HG03025 (cell line): ENCODE results near the gene PLSCR4.

Experiments
- ATAC-seq: cut with Tn5 transposase; IDR thresholded peaks from one replicate; pipeline ENCODE4 v1.9.1; 2021; ENCODE audit warnings: mild to moderate bottlenecking, moderate library complexity; ENCODE audit not compliant: unreplicated experiment, low FRiP score

The PLSCR4 gene

DNA sequence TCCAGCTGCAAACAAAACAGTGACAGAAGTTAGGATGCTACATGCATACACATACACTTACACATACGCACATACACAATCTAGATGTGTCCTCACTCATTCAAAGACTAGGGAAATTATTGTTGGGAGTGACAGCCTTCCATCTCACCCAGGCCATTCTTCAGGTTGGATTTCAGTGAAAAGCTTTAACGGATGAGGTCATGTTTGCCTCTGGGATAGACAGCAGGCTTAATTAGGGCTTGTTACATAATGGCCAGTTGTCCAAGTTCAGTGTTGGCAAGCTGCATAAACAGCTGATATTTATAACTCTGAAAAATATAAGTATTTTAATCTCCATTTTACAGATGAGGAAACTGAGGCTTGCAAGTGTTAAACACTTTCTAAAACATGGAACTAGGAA, 54.1 kb downstream of the PLSCR4 start:
- no peak for ATAC-seq

GRCh38 chr3:146195605-146196004, 55.3 kb downstream of the PLSCR4 start:
- ATAC-seq = no peak

- no peak for ATAC-seq
Observed at GRCh38 chr3:146195030-146195429, 55.9 kb downstream of the PLSCR4 start.

DNA sequence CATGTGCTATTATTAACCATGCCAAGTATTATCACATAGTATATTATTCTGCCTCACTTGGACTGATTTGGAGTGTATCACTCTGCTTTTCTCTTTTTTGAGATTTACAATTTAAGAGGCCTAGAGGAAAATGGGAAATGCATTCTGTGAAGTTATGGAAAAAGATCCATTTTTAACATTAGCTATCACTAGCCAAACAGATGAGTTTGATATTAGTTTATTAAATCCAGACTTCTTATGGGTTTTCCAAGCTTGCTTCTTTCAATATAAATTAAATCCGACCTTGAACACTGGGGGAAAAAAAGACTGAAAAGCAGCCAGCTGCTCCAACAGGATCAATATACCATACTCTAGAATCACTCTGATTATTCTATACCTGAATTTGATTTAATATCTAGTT, 59.9 kb downstream of the PLSCR4 start:
- ATAC-seq = no peak

DNA sequence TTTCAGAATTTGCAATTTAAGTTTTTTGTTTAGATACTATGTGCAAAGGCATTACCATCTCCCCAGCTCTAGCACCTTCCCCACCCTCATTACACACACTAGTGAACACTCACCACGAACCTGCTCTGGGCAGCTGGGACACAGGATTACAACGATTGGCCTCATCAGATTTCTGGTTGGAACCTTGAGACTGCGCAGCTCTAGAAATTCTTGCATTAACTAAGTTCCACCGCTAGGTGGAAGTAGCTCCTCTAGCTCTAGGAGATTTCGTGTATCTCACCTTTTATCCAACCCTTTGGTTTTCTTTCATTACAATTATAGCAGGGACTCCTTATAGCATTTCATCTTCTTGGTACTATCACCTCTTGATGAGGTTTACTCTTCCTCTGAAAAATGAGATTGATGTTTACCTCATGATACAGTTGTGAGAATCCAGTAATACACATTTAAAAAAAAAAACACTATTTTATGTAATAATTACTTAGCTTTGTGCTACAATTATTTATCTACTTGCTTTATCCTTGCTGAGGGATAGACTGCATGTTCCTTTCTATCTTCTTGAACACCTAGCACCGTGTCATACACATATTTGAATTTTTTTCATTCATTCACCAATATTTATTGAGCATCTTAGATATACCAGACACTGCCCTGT, 61.3 kb downstream of the PLSCR4 start:
- peak; percentile 96 for ATAC-seq

DNA sequence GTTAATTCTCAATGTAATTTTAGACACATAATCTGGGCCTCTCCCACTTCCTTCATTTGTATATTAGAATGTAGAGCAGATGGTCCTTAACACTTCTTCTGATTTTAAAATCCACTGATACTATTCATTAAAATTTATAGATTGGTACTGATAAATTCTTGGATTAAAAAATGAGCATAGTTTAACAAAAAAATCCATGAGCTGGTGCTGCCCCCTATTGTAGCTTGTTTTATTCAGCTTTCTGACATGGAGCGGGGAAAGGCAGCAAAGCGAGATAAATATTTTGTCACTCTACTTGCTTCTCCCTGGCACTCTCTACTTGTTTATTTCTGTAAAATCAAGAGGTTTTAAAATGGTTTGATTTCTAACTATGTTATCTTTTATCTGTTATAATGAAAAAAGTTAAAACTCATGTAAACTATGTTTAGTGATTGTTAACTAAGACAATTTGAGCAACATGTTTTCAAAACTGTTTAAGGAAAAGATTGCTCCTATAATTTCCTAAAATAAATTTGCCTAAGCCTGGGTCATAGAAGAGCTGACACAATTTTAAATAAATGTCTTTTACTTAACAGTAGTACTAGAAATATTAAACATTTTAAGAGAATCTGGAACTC, 63.5 kb downstream of the PLSCR4 start:
- ATAC-seq = no peak

- ATAC-seq = no peak
Observed at GRCh38 chr3:146184241-146185015, 66.5 kb downstream of the PLSCR4 start.

- no peak for ATAC-seq
Observed at GRCh38 chr3:146181216-146181615, 69.7 kb downstream of the PLSCR4 start.

DNA sequence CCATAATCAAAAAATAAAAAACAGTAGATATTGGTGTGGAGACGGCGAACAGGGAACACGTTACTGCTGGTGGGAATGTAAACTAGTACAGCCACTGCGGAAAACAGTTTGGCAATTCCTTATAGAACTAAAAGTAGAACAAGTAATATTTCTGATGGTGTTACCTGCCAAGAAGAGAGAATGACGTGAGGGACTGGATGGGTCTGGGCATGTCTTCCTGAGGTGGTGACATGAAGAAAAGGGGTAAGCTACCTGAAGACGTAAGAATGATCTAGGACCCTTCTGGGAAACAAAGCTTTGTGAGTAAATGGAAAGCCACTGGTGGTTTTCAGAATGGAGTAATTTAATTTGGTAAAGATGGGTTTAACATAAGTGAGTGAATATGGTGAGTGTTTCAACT, 70.5 kb downstream of the PLSCR4 start:
- no peak for ATAC-seq

DNA sequence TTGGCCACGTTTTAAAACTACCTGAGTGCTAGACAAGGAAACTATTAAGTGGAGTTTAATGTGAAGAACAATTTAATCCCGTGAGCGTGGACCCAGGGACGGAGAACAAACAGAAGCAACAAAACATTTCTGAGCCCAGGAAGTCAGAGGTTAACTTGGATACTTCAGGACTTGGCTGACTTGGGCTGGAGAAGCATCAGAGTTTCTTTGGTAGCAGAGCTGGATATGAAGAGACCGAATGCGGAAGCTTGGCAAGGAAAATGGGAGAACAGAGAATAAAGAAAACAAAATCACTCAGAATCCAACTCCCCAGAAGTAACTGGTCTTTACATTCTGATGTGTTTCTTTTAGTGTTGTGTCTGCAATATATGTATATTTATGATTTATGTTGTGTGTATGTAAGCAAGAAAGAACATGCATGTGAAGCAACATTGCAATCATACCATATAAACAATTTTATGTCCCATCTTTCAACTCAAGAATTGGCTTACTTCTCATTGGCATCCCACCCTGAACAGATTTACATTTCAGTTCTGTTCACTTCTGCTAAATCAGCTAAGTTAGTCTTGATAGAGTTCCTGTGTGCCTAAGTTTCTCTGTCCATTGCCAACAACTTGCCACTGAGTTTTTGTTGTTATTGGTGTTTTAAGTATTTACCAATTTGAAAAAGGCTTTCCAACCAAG, 72.8 kb downstream of the PLSCR4 start:
- ATAC-seq = no peak

DNA sequence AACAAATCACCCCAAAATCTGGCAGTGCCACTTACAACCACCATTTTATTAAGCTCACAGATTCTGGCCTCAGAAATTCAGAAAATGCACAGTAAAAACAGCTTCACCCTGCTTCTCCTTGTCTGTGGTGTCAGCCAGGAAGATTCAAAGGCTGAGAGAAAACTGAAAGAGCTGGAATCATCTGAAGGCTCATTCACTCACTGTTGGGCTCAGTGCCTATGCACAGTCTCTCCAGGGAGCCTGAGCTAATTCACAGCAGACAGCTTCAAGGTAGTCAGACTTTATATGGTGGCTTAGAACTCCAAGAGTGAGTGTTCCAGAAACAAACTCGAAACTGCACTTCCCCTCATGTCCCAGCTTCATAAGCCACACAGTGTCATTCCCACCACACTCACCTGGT, 73.4 kb downstream of the PLSCR4 start:
- no peak for ATAC-seq

GRCh38 chr3:146177072-146177471, 73.8 kb downstream of the PLSCR4 start:
- no peak for ATAC-seq

DNA sequence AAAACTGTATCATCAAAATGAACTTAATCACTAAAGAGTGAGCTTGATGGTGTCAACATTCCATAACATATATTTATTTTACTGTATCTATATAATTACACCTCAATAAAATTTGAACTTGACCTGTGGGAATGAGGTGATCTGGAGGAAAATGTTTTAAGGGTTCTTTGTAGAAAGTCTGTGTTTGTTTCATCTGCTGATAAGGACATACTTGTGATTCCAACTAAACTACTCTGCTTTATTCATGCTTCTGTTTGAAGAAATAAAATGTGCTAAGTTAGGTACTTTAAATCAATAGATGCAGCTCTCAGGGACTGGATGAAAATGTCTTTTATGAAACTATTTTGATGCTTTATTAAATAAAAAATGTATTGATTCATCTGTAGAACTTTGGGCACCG, 78.3 kb downstream of the PLSCR4 start:
- ATAC-seq = no peak

GRCh38 chr3:146170591-146170990, 80.3 kb downstream of the PLSCR4 start:
- ATAC-seq = no peak

GRCh38 chr3:146169891-146170290, 81.0 kb downstream of the PLSCR4 start:
- no peak for ATAC-seq

DNA sequence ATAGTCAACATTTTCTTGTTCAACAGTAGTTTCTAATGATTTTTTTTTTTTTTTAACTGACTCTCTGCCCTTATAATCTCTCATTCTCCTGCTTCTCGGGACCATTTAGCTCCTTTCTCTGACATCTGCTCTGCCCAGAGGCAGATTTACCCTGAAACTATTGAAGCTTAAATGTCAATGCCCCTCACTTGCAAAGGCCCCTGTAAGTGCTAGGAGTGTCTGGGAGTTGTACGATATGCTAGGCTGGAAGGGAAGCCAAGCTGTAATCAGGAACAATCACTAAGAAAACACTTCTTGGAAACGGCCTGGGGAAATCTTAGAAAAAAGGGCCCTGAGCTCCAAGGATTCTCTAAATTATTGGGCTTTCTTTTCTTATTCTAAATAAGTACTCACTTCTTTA, 84.1 kb downstream of the PLSCR4 start:
- no peak for ATAC-seq

DNA sequence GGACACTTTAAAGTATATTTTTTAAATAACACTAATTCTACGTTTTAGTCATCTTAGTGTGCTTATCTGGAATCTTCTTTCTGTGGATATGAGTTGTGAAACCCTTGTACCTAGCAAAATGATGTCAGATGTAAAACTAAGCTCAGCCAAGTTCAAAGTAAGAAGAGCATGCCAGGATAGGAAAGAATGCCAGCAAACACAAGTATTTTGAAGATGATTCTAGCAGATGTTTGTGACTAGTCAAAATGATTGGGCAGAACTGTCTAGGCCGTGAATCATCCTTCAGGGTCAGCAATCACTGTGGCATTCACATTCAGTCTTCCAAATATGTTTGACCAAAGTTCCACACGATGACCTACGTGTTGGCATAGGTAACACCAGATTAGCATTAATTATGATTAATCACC, 84.5 kb downstream of the PLSCR4 start:
- no peak for ATAC-seq

DNA sequence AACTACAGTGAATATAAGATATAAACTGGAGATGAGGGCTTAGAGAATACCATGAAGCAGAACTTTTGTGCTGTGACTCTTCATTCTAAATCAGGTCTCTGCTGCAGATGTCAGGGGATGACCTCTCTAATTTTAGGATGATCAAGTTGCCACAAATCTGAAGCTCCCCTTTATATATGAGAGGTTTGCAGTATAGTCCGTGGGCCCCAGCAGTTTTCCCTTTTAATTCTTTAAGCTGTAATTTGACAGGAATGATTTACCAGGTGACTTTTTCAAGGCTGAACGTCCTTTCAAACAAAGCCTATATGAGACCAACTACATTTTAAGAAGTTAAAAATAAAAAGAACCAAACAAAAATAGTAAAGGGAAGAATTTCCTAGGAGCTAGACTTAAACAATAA, 85.0 kb downstream of the PLSCR4 start:
- ATAC-seq = no peak

DNA sequence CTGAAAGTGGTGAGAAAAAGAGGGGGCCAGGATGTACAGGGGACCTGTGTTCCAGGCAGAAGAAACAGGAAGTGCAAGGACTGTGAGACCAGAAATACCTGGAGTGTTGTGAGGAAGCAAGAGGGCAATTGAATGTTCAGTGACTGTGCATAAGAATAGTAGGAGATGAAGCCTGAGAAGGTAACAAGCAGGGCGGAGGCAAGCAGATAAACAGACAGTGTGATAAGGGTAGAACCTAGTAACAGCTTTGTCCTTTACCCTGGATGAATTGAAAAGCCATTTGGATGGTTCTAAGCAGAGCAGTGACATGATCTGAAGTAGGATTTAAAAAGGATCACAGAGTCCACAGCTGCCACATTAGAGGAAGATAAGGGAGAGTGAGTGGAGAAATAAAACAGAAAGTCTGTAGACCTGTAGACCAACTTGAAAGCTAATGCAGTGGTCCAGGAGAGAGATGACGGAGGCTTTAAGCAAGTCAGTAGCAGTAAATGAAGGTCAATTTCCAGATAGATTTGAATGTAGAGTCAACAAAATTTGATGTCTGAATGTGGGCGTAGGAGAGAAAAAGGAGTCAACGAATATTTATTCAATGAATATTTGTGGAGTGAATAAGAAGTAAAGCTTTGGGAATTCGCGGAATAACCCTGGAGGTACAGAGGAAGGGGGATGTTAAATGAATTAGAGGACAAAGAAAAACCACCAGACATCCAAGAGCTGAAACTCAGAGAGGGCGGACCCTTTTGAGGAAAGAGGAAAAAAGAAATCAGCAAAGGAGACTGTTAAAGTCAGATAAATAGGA, 85.7 kb downstream of the PLSCR4 start:
- no peak for ATAC-seq

DNA sequence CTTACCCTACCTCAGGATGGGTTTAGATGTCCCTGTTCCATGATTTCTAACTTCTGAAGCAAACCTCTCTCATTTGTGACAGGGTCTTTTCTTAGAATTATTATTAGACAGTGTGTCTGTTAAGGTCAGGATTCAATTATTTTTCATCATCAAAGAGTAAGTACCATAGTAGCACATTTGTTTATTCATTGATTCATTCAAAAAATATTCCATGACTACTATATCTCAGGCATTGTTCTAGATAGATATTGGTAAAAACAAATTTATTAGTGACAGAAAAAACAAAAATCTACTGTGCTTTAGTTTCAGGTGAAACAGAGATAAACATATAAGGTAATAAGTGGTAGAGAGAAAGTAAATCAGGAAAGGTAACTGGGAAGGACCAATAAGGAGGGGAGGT, 86.4 kb downstream of the PLSCR4 start:
- no peak for ATAC-seq
